NCI-H2196 treated with DMSO at 0.1 percent for 48 hours (cell line): ENCODE data around the gene PLCB1.

Source experiments
- DNase-seq: peaks from one replicate; lab custom pipeline; 2025; ENCODE audit not compliant: unreplicated experiment; lab: John Stamatoyannopoulos, UW

Gene PLCB1

GRCh38 chr20:8903655-8904605 lies 771.9 kb downstream of the PLCB1 start:
- DNase-seq = no peak

GRCh38 chr20:8909596-8909995 lies 777.5 kb downstream of the PLCB1 start:
- no peak for DNase-seq

GRCh38 chr20:8912096-8912495 lies 780.0 kb downstream of the PLCB1 start:
- no peak for DNase-seq

DNA sequence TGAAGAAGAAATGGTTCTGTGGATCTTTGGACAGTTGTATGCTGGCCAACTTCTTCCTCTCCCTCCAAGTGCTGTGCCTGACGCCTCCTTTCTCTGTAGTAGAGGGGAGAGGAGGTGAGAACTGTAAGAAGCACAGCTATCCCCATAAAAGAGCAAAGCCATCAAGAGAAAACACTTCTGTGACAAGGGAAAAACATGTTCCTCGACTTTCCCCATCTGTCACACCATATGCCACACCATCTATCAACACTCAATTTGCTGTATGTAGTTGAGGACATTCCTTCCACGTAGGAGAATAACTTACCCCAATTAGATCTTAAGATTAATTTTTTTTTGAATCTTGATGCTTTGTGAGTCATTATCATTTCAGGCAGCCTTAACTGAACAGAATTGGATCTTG lies 780.7 kb downstream of the PLCB1 start:
- no peak for DNase-seq

DNA sequence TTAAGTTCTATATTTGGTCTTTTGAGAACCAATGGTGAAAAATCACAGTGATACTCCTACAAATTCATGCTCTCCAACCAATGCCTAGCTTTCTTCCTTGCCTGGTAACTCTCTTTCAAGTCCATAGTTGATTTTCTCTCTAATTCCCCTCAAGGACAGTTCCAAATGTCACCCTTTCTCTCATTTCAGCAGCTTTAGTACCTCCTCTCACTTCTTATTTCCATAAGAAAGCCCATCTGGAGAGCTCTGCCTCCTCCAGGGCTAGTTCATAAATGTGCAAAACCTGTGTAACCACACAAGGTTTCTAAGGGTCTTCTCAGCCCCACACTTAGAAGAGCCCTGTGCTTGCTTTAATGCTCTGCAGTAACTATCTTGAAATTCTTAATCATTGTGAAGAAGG lies 781.4 kb downstream of the PLCB1 start:
- no peak for DNase-seq

DNA sequence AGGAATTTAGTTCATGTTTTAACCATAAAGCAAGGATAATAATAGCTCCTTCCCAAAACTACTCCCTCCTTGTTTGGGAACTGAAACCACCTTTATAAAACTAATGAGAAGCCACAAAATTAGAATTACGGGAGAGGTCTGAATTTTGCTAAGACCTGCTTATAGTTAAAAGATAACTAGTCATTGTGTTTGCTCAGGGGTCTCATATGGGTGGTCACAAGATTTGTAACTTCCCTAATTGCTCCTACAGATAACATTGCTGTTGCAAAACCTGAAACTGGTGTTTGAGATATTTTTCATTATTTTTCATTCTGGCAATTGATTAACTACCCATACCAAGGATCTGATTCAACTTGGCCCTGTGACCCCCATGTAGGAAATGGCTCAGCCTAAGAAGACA lies 782.4 kb downstream of the PLCB1 start:
- no peak for DNase-seq

- DNase-seq = no peak
Measured at GRCh38 chr20:8917084-8917483, 785.0 kb downstream of the PLCB1 start.

- no peak for DNase-seq
Measured at GRCh38 chr20:8918145-8918544, 786.1 kb downstream of the PLCB1 start.

- no peak for DNase-seq
Measured at GRCh38 chr20:8924539-8924938, 792.5 kb downstream of the PLCB1 start.

DNA sequence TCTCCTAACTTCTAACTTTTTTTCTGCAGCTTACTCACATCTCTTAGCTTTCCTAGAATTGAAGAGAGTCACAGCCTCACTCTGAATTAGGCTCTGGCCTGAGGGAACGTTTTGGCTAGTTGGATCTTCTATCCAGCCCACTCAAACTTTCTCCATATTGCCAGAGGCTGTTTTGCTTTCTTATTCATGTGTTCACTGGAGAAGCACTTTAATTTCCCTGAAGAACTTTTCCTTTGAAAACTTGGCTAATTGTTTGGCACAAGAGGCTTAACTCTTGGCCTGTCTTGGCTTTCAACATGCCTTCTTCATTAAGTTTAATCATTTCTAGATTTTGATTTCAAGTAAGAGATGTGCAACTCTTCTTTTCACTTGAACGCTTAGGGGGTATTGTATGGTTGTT lies 798.7 kb downstream of the PLCB1 start:
- DNase-seq = no peak

DNA sequence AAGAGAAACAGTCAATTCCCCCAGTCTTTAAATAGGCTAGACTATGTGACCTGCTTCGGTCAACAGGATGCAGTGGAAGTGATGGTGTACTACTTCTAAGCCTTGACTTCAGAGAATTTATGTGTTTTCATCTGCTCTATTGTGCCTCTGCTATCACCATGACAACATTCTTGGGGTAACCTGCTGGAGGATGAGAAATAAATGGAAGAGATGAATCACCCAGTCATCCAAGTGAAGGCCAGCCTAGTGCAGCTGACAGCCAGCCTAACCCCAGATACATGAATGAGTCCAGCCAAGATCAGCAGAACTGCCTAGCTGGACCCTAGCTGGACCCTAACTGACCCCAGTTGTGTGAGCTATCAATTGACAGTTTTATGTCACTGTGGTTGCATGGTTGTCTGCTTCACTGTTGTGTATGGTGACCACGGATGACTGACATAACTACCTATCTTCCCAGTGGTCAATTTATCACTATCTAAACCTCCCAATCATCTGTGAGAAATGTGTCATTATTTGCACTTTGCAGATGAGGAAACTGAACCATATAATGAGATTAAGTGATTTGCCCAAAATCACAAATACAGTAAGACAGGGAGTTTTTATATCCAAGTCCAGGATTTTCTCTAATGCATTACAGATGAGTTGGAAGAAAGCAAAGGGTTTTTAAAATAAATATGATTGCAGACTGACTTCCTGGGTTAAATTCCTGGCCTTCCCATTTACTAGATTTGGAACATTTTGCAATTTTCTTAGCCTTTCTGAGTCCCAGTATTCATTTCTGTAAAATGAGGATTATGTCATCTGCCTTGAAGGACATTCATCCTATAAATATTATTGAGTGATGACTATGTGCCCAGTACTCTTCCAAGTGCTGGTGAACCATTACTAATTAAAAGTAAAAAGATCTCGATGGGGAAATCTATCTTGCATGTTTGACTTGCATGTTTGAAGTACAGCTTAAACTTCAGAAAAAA lies 800.4 kb downstream of the PLCB1 start:
- no peak for DNase-seq

- no peak for DNase-seq
Measured at GRCh38 chr20:8933381-8933807, 801.3 kb downstream of the PLCB1 start.

DNA sequence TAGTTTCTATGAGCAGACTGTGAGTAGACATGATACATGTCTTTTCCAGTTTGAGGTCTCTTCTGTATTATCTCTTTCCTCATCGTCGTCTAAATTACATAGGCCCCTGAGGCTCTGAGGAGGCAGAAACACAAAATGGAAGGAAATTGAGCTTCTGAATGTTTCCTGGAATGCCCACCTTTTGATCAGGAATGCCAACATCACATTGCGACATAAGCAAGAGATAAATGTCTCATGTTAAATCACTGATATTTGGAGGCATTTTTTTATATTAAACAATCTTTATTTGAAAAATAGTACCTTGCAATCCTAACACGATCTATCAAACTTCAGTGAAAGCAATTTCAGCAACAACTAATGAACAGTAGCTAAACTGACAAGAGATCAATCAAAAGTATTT lies 802.3 kb downstream of the PLCB1 start:
- no peak for DNase-seq
